HG03097 (cell line): ENCODE results near the gene REEP1.

ENCODE experiments used
- ATAC-seq: cut with Tn5 transposase; IDR thresholded peaks from one replicate; pipeline ENCODE4 v1.9.1; 2021; ENCODE audit not compliant: unreplicated experiment, low FRiP score

The REEP1 gene

GRCh38 chr2:86284987-86285386, 52.4 kb downstream of the REEP1 start:
- ATAC-seq, result no peak

GRCh38 chr2:86284401-86284841, 53.0 kb downstream of the REEP1 start:
- no peak for ATAC-seq

GRCh38 chr2:86283411-86284030, 53.9 kb downstream of the REEP1 start:
- ATAC-seq, result no peak

GRCh38 chr2:86281066-86281700, 56.2 kb downstream of the REEP1 start:
- no peak for ATAC-seq

GRCh38 chr2:86280191-86280667, 57.2 kb downstream of the REEP1 start:
- ATAC-seq, result no peak

GRCh38 chr2:86275962-86276361, 61.5 kb downstream of the REEP1 start:
- no peak for ATAC-seq

- ATAC-seq, result no peak
These were observed 62.0 kb downstream of the REEP1 start for GRCh38 chr2:86275384-86275799.

GRCh38 chr2:86274918-86275275, 62.5 kb downstream of the REEP1 start:
- ATAC-seq, result no peak

GRCh38 chr2:86274265-86274917, 63.0 kb downstream of the REEP1 start:
- no peak for ATAC-seq

GRCh38 chr2:86272111-86272510, 65.3 kb downstream of the REEP1 start:
- ATAC-seq, result no peak

GRCh38 chr2:86271248-86271647, 66.2 kb downstream of the REEP1 start:
- no peak for ATAC-seq

- no peak for ATAC-seq
These were observed 73.5 kb downstream of the REEP1 start for GRCh38 chr2:86263956-86264355.

- no peak for ATAC-seq
These were observed 76.4 kb downstream of the REEP1 start for GRCh38 chr2:86260978-86261377.

- no peak for ATAC-seq
These were observed 79.3 kb downstream of the REEP1 start for GRCh38 chr2:86258106-86258505.

- ATAC-seq, result no peak
These were observed 80.4 kb downstream of the REEP1 start for GRCh38 chr2:86256982-86257381.

- no peak for ATAC-seq
These were observed 81.1 kb downstream of the REEP1 start for GRCh38 chr2:86256300-86256699.

GRCh38 chr2:86254576-86255538, 82.6 kb downstream of the REEP1 start:
- ATAC-seq, result no peak

- ATAC-seq, result no peak
These were observed 84.0 kb downstream of the REEP1 start for GRCh38 chr2:86253424-86253823.

GRCh38 chr2:86251840-86252266, 85.6 kb downstream of the REEP1 start:
- no peak for ATAC-seq

- no peak for ATAC-seq
These were observed 87.6 kb downstream of the REEP1 start for GRCh38 chr2:86249579-86250391.
